ENCODE results near the gene ZBED6.
"Not testable (repeated sequence)": the region's sequence is repeated elsewhere in the genome, so short reads cannot be mapped to it uniquely, and the experiment has no call there.

ZBED6 gene

DNA sequence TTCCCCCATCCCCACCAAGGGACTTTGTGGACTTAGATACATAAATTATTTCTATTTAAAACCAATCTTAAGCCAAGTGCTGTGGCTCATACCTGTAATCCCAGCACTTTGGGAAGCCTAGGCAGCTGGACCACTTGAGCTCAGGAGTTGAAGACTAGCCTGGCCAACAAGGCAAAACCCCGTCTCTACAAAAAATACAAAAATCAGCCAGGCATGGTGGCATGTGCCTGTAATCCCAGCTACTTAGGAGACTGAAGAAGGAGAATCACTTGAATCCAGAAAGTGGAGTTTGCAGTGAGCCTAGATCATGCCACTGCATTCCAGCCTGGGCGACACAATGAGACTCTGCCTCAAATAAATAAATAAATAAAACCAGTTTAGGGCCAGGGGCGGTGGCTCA, 34.9 kb upstream of the ZBED6 start:
- TF ChIP-seq CTCF (IDR thresholded peaks at IDR 0.05; ENCODE audit: low read depth, low read length, missing control alignments) = no peak
- no peak overlapping the region for H3K4me3 ChIP-seq (ENCODE audit: low read depth, low read length)
- no peak for DNase-seq (ENCODE audit: low read depth)

DNA sequence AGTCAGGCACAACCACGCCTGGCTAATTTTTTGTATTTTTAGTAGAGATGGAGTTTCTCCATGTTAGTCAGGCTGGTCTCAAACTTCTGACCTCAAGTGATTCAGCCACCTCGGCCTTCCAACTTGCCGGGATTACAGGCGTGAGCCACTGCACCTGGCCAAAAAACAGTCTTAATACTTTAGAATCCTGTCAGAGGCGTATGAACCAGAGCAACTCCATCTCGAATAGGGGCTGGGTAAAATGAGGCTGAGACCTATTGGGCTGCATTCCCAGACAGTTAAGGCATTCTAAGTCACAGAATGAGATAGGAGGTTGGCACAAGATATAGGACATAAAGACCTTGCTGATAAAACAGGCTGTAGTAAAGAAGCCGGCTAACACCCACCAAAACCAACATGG, 33.5 kb upstream of the ZBED6 start:
- not testable (repeated sequence) for H3K4me3 ChIP-seq (ENCODE audit: low read depth, low read length); DNase-seq (ENCODE audit: low read depth)

DNA sequence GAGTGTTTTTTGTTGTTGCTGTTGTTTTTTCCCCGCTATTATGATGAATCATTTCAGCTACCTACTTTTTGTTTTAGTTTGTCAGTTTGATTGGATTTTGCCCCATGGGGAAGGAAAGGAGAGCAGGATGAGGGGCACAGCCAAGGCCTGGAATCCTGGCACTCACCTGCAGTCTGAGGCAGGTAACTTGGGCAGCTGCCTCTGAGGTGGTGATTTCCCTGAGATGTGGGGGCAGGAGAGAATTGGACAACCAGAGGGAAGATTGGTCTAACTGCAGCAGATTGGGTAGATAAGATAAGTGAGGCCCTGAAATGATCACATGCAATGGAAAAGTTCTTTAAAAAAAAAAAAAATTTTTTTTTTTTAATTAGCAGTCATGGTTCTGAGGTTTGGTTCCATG, 31.9 kb upstream of the ZBED6 start:
- TF ChIP-seq CTCF (IDR thresholded peaks at IDR 0.05; ENCODE audit: low read depth, low read length, missing control alignments) = no peak
- H3K4me3 ChIP-seq (ENCODE audit: low read depth, low read length) = no peak overlapping the region
- no peak for DNase-seq (ENCODE audit: low read depth)

DNA sequence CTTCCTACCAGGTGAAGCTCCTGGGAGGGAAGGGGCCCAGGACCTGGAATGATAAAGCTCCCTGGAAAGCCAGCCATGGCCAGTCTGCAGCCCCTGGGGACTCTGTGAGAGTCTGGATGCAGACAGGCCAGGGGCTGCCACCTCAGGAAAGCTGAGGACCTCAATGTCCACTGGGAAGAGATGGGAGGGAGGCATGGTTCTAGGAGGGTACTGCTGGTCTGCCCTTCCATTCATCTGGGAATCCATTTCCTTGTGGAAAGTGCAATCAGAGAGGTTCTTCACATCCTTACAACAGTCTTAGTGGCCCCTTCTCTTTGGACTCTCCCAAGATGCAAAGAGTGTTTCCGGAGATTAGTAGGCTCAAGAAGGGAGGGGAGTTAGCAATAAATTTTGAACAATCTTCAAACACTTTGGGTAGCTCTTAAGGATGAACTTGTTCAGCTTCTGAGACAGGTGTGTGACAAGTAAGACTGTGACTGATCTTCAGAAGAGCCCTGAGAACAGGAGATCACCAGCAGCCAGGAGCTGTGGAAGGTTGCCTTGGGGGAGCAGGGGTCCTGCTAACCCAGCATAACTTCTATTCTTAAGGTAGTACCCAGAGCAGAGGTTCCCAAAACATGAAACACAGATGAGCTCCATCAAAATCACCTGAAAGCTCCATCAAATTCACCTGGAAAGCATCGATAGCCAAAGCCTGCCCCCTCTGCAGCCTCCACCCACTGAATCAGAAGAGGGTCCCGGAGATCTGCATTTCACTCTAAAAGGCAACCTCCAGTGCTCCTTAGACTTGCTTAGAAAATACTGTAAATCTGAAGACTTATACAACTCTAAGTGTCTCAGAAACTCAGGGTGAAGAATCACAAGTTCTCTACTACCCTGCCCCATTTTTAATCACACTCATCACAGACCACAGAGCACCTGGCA, 31.1 kb upstream of the ZBED6 start:
- no peak for DNase-seq (ENCODE audit: low read depth)
- H3K4me3 ChIP-seq (ENCODE audit: low read depth, low read length) = peak overlapping the region; percentile 78
- no peak for TF ChIP-seq CTCF (IDR thresholded peaks at IDR 0.05; ENCODE audit: low read depth, low read length, missing control alignments)

- peak; percentile 91 for DNase-seq (ENCODE audit: low read depth)
- peak within 1 kb of the TSS; percentile 78 for H3K4me3 ChIP-seq (ENCODE audit: low read depth, low read length)
- no peak for TF ChIP-seq CTCF (IDR thresholded peaks at IDR 0.05; ENCODE audit: low read depth, low read length, missing control alignments)
Observed at GRCh38 chr1:203765029-203765837, 30.2 kb upstream of the ZBED6 start, which contains the start of gene LAX1. LAX1 (plus strand) TSS chr1:203765183; CDS start chr1:203765566, 383 bp downstream.

- TF ChIP-seq CTCF (IDR thresholded peaks at IDR 0.05; ENCODE audit: low read depth, low read length, missing control alignments) = no peak
- H3K4me3 ChIP-seq (ENCODE audit: low read depth, low read length) = peak overlapping the region; percentile 16; the same call in 1 of the 2 replicates
- DNase-seq (ENCODE audit: low read depth) = no peak
Observed at GRCh38 chr1:203768256-203768655, 27.2 kb upstream of the ZBED6 start.

Data from GM12864 (cell line).